ENCODE results near the gene MYOD1.

MYOD1 gene

DNA sequence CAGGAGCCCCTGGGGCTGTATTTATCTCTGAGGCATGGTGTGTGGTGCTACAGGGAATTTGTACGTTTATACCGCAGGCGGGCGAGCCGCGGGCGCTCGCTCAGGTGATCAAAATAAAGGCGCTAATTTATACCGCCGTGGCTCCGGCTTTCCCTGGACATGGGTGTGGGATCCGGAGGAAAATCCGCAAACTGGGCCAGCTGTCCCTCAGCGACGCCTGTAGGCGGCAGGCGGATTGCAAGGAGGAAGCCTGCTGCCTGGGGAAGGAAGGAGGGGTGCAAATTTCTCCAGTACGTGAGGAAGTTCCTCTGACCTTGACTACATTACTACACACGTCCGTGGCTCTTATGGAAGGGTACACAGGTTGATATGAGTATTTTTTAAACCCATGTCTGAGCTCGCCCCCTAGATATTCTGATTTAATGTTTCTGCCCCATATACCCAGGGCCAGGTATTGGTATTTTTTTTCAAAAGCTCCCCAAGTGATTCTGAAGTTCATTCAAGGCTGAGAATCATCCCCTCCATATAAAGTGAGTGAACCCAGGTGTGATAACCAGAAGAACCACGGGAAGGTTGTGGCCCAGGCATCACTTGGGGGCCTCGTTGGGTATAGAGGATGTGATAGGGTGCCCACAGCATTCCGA is 2.8 kb downstream of the MYOD1 start:
- TF ChIP-seq, protein P1, sequence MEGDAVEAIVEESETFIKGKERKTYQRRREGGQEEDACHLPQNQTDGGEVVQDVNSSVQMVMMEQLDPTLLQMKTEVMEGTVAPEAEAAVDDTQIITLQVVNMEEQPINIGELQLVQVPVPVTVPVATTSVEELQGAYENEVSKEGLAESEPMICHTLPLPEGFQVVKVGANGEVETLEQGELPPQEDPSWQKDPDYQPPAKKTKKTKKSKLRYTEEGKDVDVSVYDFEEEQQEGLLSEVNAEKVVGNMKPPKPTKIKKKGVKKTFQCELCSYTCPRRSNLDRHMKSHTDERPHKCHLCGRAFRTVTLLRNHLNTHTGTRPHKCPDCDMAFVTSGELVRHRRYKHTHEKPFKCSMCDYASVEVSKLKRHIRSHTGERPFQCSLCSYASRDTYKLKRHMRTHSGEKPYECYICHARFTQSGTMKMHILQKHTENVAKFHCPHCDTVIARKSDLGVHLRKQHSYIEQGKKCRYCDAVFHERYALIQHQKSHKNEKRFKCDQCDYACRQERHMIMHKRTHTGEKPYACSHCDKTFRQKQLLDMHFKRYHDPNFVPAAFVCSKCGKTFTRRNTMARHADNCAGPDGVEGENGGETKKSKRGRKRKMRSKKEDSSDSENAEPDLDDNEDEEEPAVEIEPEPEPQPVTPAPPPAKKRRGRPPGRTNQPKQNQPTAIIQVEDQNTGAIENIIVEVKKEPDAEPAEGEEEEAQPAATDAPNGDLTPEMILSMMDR (IDR thresholded peaks at IDR 0.05; ENCODE audit: insufficient read depth, low read depth, low read length, missing control alignments) = peak; percentile 58
- no peak overlapping the region for H3K4me3 ChIP-seq (ENCODE audit: low read length)
- DNase-seq (ENCODE audit: low read depth) = peak; percentile 37

DNA sequence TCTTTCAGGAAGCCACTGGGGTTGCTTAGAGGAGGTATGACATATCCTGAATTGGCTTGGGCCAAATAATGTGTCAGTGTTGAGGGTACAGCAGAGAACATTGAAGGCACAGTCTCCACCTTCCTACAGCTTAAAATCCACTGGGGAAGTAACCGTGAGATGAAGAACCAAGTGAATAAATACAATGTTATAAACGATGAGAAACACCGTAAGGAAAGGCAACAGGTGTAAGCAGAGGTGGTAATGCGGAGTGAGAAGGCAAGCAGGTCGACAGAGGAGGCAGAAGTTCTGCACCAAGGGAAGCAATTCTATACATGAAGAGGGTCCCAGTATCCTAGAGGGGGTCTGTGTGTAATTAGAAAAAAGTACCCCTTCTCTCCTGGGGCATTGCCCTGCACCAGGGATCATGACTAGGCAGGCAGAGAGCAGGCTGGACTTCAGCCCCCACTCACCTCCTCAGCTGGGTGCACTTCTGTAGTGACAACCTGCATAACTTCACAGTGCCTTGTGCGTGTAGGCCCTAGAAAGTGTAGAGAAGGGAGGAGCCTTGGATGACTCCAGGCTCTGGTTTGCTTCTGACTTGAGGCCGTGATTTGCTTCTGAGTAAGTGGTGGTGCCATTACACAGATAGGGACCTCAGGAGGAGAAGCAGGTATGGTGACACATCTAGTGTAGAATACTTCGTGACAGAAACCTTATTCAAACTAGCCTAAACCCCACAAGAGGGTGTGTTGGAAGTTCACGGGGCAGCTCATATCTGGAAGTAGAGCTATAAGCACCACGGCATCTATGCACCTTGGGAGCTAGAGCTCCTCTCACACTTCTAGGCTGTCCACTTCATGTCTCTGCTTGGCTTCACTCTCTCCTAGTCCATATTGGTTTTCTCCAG is 4.9 kb downstream of the MYOD1 start:
- no peak for DNase-seq (ENCODE audit: low read depth)
- no peak overlapping the region for H3K4me3 ChIP-seq (ENCODE audit: low read length)
- TF ChIP-seq, protein P1 (IDR thresholded peaks at IDR 0.05; ENCODE audit: insufficient read depth, low read depth, low read length, missing control alignments) = no peak

DNA sequence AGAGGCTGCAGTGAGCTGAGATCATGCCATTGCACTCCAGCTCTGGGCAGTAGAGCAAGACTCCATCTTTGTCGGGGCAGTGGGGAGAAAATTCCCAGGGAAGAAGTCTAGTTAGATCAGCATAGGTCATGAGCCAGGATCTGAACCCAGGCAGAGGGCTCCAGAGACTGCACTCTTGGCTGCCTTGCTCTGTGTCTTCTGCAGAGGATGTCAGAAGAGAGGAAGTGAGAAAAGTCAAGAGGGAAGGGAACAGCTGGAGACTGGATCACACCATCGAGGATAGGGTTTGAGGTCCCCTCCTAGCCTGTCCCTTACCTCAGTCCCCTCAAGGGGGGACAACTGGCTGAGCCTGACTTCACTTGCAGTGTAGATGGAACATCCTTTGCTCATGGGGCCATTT is 5.8 kb downstream of the MYOD1 start:
- TF ChIP-seq, protein P1 (IDR thresholded peaks at IDR 0.05; ENCODE audit: insufficient read depth, low read depth, low read length, missing control alignments) = no peak
- DNase-seq (ENCODE audit: low read depth) = no peak
- H3K4me3 ChIP-seq (ENCODE audit: low read length) = no peak overlapping the region

DNA sequence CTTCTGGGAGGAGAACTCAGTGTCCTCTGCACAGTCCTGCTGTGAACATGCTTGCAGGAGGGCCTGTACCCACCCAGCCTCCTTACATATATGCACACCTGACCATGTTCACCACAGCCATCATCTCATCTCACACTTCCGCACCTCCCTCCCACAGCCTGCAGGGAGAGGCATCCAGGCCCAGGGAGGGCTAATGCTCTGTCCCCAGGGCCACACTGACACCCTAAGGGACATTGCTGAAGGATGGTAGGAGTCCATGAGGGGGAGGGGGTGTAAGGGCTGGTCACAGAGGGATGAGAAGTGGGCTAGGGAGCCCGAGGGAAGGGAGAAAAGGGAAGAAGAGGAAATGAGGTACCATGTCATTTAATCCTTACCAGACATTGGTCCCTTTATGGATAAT is 10.8 kb downstream of the MYOD1 start:
- no peak for DNase-seq (ENCODE audit: low read depth)
- TF ChIP-seq, protein P1 (IDR thresholded peaks at IDR 0.05; ENCODE audit: insufficient read depth, low read depth, low read length, missing control alignments) = no peak
- H3K4me3 ChIP-seq (ENCODE audit: low read length) = no peak overlapping the region

DNA sequence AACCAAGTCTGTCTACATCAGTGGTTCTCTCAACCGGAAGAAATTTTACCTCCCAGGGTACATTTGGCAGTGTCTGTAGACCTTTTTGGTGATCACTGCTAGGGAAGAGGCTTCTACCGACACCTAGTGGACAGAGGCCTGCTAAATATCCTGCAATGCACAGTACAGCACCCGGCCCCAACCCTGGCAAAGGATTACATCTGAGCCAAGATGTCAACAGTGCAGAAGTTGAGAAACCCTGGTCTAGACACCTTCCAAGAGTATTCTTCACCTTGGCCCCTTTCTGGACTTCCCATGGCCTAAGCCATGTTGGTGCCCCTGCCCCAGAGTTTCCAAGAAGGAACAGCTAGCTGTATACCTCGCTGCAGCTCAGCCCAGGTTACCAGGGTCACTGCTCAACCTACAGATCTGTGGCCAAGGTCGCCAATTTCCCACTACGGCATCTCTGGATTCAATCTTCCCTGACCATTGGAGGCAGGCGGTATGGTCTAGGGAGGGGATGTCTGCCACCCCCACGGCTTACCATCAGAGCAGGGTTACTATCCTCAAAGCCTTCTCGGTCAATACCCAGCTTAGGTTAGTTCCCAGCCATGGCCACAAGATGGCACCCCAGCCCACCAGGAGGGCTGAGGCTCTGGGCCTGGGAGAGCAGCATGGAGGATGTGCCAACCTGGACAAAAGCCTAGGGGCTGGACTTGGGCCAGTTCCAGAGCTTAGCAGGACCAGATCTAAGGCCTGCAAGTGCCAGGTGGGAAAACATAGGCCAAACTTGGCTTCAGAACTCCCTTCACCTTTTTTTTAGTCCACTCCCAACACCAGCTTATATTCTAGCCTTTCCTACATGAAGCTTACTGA is 11.5 kb downstream of the MYOD1 start:
- TF ChIP-seq, protein P1 (IDR thresholded peaks at IDR 0.05; ENCODE audit: insufficient read depth, low read depth, low read length, missing control alignments) = peak; percentile 94

DNA sequence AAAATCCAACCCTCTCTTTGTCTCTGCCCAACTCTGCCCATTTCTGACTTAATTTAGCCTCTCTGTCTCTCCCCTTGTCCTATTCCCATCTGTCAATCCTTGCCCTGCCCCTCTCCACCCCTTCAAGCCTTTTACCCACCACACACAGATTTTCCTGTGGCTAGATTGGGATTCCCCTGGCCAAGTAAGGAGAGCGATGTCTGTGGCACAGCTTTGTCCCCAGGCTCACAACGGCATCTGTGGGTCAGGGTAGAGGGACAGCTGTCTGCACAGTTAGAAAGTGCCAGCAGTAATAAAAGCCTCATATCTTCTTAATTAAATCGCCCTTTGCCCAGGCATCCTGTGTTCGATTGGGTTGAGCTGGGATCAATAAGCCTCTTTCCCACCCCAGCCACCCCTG is 13.9 kb downstream of the MYOD1 start:
- TF ChIP-seq, protein P1 (IDR thresholded peaks at IDR 0.05; ENCODE audit: insufficient read depth, low read depth, low read length, missing control alignments) = no peak
- no peak for DNase-seq (ENCODE audit: low read depth)
- H3K4me3 ChIP-seq (ENCODE audit: low read length) = no peak overlapping the region

More for the DNA sequence above, 11.5 kb downstream of the MYOD1 start:
- H3K4me3 ChIP-seq (ENCODE audit: low read length) = no peak overlapping the region
- DNase-seq (ENCODE audit: low read depth) = peak; percentile 79

Data from epithelial cell of esophagus (primary cell).